Measurements from ENCODE around the gene ABHD11. TPM values are rescaled to one million over a fixed set of nuclear protein-coding genes. Genes with fewer than 3 reads are reported as not detected.
A peak's percentile ranks its signal among the peaks of the same experiment; 100 is the strongest.

The ABHD11 gene
- total and polyA plus RNA-seq, 2 donors (not counting 1 experiment from before 2014, with no cell fraction given), result 23.2 to 26.2 TPM

GRCh38 chr7:73706126-73707044 is 32.2 kb downstream of the ABHD11 start:
- no peaks in the 10 kb centered on the region for H3K9me3 Mint-ChIP-seq (ENCODE audit: insufficient read depth)
- H3K4me3 ChIP-seq (ENCODE audit: control extremely low read depth in 1 of 5, extremely low read depth in 1 of 5, insufficient read depth in 1 of 5, low read depth in 2 of 5, low read length in 4 of 5), result no peak overlapping the region
- no peaks in the 10 kb centered on the region for H4K20me1 ChIP-seq (ENCODE audit: control insufficient read depth, insufficient read depth, low read length, poor library complexity, severe bottlenecking)
- intact Hi-C loops (cut with micrococcal nuclease), result loop anchor here (1.0 kb wide), 1 partner anchor 13 kb away; the partner anchor contains the start of gene STX1A
- H3K27me3 Mint-ChIP-seq, result peaks cover 6% of the 10 kb centered on the region
- H3K4me1 Mint-ChIP-seq, result peaks cover 25% of the 10 kb centered on the region
- peaks cover 18 to 22% of the 10 kb centered on the region in 2 donors for H3K4me1 ChIP-seq (ENCODE audit: control insufficient read depth in 2 of 2, insufficient read depth in 2 of 2, low read length in 2 of 2)
- peak overlapping the region; percentile 50 for H3K27ac Mint-ChIP-seq
- H3K9me3 ChIP-seq (ENCODE audit: control extremely low read depth in 1 of 3, control insufficient read depth in 2 of 3, insufficient read depth in 1 of 3, low read length in 2 of 3), result peaks cover 0 to 2% (median 0%) of the 10 kb centered on the region in 3 donors
- H3K4me2 ChIP-seq (replicated peaks; ENCODE audit: low read depth, low read length, poor library complexity, severe bottlenecking), result peak overlapping the region; percentile 68
- no peaks in the 10 kb centered on the region for H3K36me3 ChIP-seq (replicated peaks in 1 of 2; ENCODE audit: control extremely low read depth in 1 of 2, control insufficient read depth in 1 of 2, extremely low read depth in 1 of 2, insufficient read depth in 2 of 2, low read length in 1 of 2)
- peak overlapping the region; percentile 66 for H2AFZ ChIP-seq (ENCODE audit: insufficient read depth, low read depth, low read length, poor library complexity, severe bottlenecking)
- WGBS (ENCODE audit: insufficient coverage), result 48% methylated on average over 21 of the region's 25 CpGs
- POLR2A ChIA-PET, result interaction anchor here (0.7 to 1.4 kb wide), 2 partner anchors 9 to 40 kb away, joined by 3 to 4 read pairs; no protein-coding TSS in a partner anchor
- TF ChIP-seq EZH2 (IDR thresholded peaks at IDR 0.05; ENCODE audit: borderline replicate concordance, insufficient read depth, low read depth, low read length, poor library complexity, severe bottlenecking), result no peak
- TF ChIP-seq CTCF (IDR thresholded peaks at IDR 0.05), result no peak
- peaks cover 0 to 10% (median 0%) of the 10 kb centered on the region in 4 experiments for H3K27me3 ChIP-seq (replicated peaks in 1 of 4; ENCODE audit: control extremely low read depth in 1 of 4, control insufficient read depth in 3 of 4, insufficient read depth in 4 of 4, low read length in 3 of 4)
- DNase-seq, result no peak
- ATAC-seq (ENCODE audit: low read depth), result no peak
- H3K27ac ChIP-seq (ENCODE audit: low read length in 2 of 2), result no peak overlapping the region
- no peak overlapping the region for H3K4me3 Mint-ChIP-seq
- peak overlapping the region; percentile 8 for H3K9ac ChIP-seq (ENCODE audit: low read length)
- H3K79me2 ChIP-seq (ENCODE audit: control insufficient read depth, insufficient read depth, low read length), result no peaks in the 10 kb centered on the region
- CTCF ChIA-PET, result interaction anchor here (0.6 to 2.5 kb wide), 6 partner anchors 10 to 149 kb away, joined by 3 to 8 read pairs (median 4); no protein-coding TSS in a partner anchor
